OCI-LY3 (cell line): ENCODE results near the gene CARM1.

ENCODE experiments used
- CTCF ChIP-seq: fragments of 200-600, 300-600 bp; sonication (generic); IDR thresholded peaks from 2 replicates; pipeline ENCODE4 v1.5.1; 2014; ENCODE audit warnings: antibody characterized with exemption, low read length, low read depth
- EZH2phosphoT487 ChIP-seq: fragments of 200-600 bp; shearing (Covaris generic); IDR thresholded peaks from 2 replicates; pipeline ENCODE4 v1.6.1; 2018; ENCODE audit warnings: antibody characterized with exemption, mixed run types, low read depth

GRCh38 chr19:10891405-10892086 is 20.2 kb downstream of the CARM1 start:
- TF ChIP-seq CTCF (no peak), EZH2phosphoT487 (no peak)
